ENCODE results near the gene HILPDA.

The HILPDA gene

DNA sequence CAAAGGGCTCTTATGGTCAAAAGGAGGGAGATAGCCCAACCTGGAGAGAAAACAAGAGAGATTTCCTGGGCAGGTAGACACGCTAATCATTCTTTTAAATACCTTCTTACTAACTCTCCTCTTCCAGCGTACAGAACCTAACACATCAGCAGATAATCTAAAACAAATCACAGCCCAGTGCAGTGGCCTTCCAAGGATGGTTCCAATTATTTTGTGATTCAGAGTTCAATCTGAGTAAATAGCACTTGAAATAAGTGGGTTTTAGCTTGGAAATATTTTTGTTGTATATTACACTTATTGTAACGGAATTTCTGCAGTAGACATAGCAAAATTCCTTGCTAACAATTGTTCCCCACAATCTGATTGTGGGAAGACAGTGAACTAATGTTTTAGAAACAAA is 38.6 kb upstream of the HILPDA start:
- TF ChIP-seq, protein P1, sequence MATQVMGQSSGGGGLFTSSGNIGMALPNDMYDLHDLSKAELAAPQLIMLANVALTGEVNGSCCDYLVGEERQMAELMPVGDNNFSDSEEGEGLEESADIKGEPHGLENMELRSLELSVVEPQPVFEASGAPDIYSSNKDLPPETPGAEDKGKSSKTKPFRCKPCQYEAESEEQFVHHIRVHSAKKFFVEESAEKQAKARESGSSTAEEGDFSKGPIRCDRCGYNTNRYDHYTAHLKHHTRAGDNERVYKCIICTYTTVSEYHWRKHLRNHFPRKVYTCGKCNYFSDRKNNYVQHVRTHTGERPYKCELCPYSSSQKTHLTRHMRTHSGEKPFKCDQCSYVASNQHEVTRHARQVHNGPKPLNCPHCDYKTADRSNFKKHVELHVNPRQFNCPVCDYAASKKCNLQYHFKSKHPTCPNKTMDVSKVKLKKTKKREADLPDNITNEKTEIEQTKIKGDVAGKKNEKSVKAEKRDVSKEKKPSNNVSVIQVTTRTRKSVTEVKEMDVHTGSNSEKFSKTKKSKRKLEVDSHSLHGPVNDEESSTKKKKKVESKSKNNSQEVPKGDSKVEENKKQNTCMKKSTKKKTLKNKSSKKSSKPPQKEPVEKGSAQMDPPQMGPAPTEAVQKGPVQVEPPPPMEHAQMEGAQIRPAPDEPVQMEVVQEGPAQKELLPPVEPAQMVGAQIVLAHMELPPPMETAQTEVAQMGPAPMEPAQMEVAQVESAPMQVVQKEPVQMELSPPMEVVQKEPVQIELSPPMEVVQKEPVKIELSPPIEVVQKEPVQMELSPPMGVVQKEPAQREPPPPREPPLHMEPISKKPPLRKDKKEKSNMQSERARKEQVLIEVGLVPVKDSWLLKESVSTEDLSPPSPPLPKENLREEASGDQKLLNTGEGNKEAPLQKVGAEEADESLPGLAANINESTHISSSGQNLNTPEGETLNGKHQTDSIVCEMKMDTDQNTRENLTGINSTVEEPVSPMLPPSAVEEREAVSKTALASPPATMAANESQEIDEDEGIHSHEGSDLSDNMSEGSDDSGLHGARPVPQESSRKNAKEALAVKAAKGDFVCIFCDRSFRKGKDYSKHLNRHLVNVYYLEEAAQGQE (IDR thresholded peaks at IDR 0.05; ENCODE audit: insufficient read depth in 1 of 2, low read depth in 2 of 2, low read length in 2 of 2): no peak
- TF ChIP-seq TAF1 (IDR thresholded peaks at IDR 0.05; ENCODE audit: borderline replicate concordance, insufficient read depth, low read length): no peak
- no peak for TF ChIP-seq POLR2AphosphoS5 (IDR thresholded peaks at IDR 0.05; ENCODE audit: low read depth, low read length)
- no peak for TF ChIP-seq SIN3A (IDR thresholded peaks at IDR 0.05; ENCODE audit: borderline replicate concordance, insufficient read depth, low read length)
- TF ChIP-seq FOXP2 (optimal IDR thresholded peaks at IDR 0.05; ENCODE audit: borderline replicate concordance, extremely low read depth, extremely low read length, insufficient read depth): no peak

DNA sequence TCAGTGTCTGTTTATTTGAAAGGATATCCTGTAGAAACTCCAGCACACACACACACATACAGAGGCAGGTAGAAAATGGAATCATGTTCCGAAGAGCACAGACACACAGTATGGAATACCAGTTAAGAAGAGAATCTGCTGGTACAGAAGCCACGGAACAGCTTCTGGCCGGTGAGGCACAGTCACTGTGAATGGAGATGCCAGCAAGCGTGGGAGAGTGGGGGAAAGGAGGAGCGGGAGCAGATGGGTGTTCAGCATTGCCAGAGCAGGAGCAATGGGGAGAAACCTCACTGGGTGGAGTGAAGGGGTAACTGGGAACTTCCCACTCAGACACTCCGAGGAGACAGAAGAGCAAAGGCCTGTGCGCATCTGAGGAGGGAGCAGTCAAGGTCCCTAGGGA is 36.4 kb upstream of the HILPDA start:
- no peak for TF ChIP-seq TAF1 (IDR thresholded peaks at IDR 0.05; ENCODE audit: borderline replicate concordance, insufficient read depth, low read length)
- TF ChIP-seq, protein P1 (IDR thresholded peaks at IDR 0.05; ENCODE audit: insufficient read depth in 1 of 2, low read depth in 2 of 2, low read length in 2 of 2): no peak
- TF ChIP-seq SIN3A (IDR thresholded peaks at IDR 0.05; ENCODE audit: borderline replicate concordance, insufficient read depth, low read length): no peak
- TF ChIP-seq POLR2AphosphoS5 (IDR thresholded peaks at IDR 0.05; ENCODE audit: low read depth, low read length): no peak
- no peak for TF ChIP-seq FOXP2 (optimal IDR thresholded peaks at IDR 0.05; ENCODE audit: borderline replicate concordance, extremely low read depth, extremely low read length, insufficient read depth)

DNA sequence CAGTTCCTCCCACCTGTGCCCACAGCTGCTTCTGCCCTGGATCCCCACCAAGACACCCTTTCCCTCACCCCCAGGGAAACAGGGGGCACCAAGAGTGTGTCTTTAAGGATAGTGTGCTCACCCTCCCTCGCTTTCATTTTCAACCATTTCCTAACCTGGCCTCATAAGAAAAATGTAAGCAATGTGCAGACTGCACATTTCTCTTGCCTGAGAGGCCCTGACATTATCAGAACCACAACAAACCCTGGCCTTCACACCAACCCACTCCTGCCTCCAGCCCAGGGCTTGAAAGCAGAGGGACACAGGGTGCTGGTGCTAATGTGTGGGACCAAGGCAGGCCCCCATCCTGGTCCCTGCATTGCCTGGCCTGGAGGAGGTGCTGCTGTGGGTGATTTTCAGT is 34.9 kb upstream of the HILPDA start:
- TF ChIP-seq FOXP2 (optimal IDR thresholded peaks at IDR 0.05; ENCODE audit: borderline replicate concordance, extremely low read depth, extremely low read length, insufficient read depth): no peak
- TF ChIP-seq POLR2AphosphoS5 (IDR thresholded peaks at IDR 0.05; ENCODE audit: low read depth, low read length): no peak
- TF ChIP-seq SIN3A (IDR thresholded peaks at IDR 0.05; ENCODE audit: borderline replicate concordance, insufficient read depth, low read length): no peak
- TF ChIP-seq, protein P1 (IDR thresholded peaks at IDR 0.05; ENCODE audit: insufficient read depth in 1 of 2, low read depth in 2 of 2, low read length in 2 of 2): no peak
- TF ChIP-seq TAF1 (IDR thresholded peaks at IDR 0.05; ENCODE audit: borderline replicate concordance, insufficient read depth, low read length): no peak

DNA sequence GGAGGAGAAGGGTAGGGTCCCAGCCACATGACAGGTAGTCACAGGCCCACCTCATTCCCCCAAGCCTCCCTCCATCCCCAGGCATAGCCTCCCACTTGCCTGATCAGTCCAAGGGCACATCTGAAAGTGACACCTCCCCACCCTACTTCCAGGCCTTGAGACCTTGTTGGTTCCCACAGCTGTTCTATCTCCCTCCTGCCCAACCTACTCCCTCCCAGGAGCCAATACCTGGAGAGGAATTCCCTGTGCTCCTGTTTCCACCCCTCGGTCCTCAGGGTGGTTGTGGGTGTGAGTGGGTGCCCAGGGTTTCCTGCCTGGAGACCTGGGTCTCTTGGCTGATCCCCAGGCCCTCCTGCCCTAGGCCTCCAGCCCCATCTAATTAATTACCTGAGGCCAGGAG is 34.3 kb upstream of the HILPDA start:
- TF ChIP-seq, protein P1 (IDR thresholded peaks at IDR 0.05; ENCODE audit: insufficient read depth in 1 of 2, low read depth in 2 of 2, low read length in 2 of 2): no peak
- TF ChIP-seq POLR2AphosphoS5 (IDR thresholded peaks at IDR 0.05; ENCODE audit: low read depth, low read length) (no peak), FOXP2 (optimal IDR thresholded peaks at IDR 0.05; ENCODE audit: borderline replicate concordance, extremely low read depth, extremely low read length, insufficient read depth) (no peak), SIN3A (IDR thresholded peaks at IDR 0.05; ENCODE audit: borderline replicate concordance, insufficient read depth, low read length) (no peak), TAF1 (IDR thresholded peaks at IDR 0.05; ENCODE audit: borderline replicate concordance, insufficient read depth, low read length) (no peak)

DNA sequence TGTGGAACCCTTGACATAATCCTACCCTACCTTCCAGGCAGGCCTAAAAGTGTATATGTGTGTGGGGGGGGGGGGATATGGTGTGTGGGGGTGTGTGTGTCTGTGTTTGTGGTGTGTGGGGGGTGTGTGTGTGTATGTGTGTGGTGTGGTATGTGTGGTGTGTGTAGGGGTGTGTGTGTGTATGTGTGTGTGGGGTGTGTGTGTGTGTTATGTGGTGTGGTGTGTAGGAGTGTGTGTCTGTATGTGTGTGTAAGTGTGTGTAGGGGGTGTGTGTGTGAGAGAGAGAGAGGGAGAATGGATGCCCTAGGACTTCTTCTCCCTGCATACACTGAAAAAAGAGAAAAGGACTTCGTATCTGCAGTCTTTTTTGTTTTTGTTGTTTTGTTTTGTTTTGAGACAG is 33.6 kb upstream of the HILPDA start:
- TF ChIP-seq, protein P1 (IDR thresholded peaks at IDR 0.05; ENCODE audit: insufficient read depth in 1 of 2, low read depth in 2 of 2, low read length in 2 of 2): no peak
- TF ChIP-seq POLR2AphosphoS5 (IDR thresholded peaks at IDR 0.05; ENCODE audit: low read depth, low read length): no peak
- TF ChIP-seq TAF1 (IDR thresholded peaks at IDR 0.05; ENCODE audit: borderline replicate concordance, insufficient read depth, low read length): no peak
- TF ChIP-seq FOXP2 (optimal IDR thresholded peaks at IDR 0.05; ENCODE audit: borderline replicate concordance, extremely low read depth, extremely low read length, insufficient read depth): no peak
- no peak for TF ChIP-seq SIN3A (IDR thresholded peaks at IDR 0.05; ENCODE audit: borderline replicate concordance, insufficient read depth, low read length)
